GM19035 (cell line): ENCODE data around the gene FNTB.
"Not testable (repeated sequence)": the region's sequence is repeated elsewhere in the genome, so short reads cannot be mapped to it uniquely, and the experiment has no call there.

Experiments
- ATAC-seq: cut with Tn5 transposase; IDR thresholded peaks from one replicate; pipeline ENCODE4 v1.9.1; 2021; ENCODE audit not compliant: unreplicated experiment

Gene FNTB

DNA sequence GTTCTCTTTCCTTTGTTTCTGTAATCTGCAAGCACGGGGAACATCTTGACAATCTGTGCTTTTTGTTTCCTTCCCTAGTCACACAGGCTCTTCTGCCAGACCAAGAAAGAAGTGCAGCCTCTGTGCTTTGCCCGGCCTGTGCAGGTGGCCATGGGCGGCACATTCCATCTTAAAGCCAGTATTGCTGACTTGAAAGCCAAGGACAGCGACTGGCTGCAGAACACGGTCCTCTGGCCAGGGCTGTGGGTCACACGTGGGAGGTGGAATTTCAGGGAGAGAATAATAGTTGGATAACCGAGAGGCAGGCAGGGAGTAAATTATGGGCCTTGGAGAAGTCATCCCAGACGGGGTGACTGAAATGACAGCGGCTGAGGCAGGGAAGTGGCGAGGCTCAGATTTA lies 24.8 kb downstream of the FNTB start:
- no peak for ATAC-seq

- no peak for ATAC-seq
These were observed 25.7 kb downstream of the FNTB start for GRCh38 chr14:65012353-65012752.

DNA sequence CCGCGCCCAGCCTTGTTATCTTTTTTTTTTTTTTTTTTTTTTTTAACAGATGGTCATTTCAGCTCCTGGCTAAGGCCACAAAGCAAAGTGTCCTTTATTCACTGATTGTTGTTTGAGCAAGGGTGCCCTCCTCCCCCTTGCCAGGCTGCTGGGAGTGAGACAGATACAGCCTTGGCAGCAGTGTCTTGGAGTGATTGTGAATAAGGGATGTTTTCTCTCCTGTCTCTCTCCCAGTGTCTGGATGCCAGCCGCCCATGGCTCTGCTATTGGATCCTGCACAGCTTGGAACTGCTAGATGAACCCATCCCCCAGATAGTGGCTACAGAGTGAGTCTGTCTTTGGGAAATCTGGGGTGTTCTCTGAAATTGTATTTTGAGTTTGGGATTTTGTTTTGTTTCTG lies 28.7 kb downstream of the FNTB start:
- ATAC-seq = no peak

DNA sequence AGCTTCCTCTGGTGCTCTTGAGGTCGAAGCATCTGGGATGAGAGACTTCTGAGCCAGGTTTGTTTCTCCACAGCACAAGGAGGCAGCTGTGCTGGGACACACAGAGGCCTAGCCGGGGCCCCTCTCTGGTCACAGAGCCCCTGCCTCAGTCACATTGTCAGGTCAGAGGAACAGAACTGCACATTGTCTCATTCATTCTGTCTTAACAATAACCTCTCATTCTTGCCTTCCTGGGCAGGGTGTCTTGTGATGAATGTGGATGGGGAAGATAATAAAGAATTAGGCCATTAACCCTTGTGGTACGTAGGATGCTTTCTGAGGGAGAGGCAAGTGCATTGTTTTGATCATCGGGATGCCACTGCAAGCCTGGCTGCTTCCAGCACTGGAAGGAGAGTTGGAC lies 29.8 kb downstream of the FNTB start:
- no peak for ATAC-seq

DNA sequence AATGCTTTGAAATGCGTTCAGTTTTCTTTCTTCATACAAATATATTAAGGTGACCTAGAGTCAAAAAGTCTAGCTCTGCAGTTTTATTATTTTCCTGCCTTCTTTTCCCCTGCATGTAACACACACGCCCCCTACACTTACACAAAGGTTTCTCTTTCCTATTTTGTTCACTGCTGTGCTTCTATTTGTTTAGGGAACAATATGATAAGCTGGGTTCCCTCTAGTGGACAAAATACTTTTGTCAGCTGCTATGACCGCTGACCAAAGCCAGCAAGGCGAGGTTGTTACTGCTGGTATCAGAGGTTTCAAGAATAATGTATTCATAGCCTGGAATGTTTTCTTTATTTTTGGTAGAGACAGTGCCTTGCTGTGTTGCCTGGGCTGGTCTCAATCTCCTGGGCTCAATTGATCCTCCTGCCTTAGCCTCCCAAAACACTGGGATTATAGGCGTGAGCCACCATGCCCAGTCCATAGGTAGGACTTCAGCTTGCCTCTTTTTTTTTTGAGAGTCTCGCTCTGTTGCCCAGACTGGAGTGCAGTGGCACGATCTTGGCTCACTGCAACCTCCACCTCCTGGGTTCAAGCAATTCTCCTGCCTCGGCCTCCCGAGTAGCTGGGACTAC lies 33.4 kb downstream of the FNTB start:
- no peak for ATAC-seq

GRCh38 chr14:65024957-65025356 lies 38.3 kb downstream of the FNTB start:
- no peak for ATAC-seq

DNA sequence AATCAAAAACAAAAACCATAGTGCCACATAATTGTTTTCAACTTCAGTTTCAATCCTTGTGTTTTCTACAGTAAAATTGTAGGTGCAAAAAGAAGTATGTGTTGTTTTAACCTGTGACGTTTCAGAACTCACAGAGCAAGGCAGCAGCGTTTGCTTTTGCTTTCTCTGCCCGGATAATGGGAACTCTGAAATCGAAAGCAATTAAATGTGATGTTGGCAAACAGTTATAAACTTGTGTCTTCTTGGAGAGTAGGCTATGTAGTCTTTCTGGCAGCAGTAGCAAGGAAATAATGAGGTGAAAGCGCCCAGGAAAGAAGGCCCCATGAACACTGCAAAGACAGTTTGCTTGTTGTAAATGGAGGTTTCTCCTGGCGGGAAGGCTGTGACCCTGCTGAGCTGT lies 39.1 kb downstream of the FNTB start:
- no peak for ATAC-seq

GRCh38 chr14:65026526-65026925 lies 39.8 kb downstream of the FNTB start:
- no peak for ATAC-seq

GRCh38 chr14:65027127-65027799 lies 40.6 kb downstream of the FNTB start:
- ATAC-seq = no peak

- ATAC-seq = no peak
These were observed 42.2 kb downstream of the FNTB start for GRCh38 chr14:65028937-65029336.

DNA sequence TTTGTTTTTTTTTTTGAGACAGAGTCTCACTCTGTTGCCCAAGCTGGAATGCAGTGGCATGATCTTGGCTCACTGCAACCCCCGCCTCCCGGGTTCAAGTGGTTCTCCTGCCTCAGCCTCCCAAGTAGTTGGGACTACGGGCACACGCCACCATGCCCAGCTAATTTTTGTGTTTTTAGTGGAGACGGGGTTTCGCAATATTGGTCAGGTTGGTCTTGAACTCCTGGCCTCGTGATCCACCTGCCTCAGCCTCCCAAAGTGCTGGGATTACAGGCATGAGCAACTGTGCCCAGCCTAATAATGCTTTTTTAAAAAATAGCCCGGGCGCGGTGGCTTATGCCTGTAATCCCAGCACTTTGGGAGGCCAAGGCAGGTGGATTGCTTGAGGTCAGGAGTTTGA lies 44.6 kb downstream of the FNTB start:
- not testable (repeated sequence) for ATAC-seq

DNA sequence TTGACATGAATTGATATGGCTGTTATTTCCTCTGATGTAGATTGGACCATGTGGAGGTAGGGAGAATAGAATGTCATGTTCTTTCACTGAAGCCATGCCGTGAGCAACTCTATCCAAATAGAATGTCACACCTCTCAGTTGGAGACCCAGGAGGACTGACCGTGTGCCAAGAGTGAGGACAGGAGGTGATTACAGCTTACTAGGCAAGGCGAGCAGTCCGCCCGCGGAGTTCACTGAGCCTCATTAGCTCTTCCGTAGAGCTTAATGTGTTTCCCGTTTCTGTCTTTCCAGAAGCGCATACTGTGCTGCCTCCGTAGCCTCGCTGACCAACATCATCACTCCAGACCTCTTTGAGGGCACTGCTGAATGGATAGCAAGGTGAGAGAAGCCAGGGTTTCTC lies 45.6 kb downstream of the FNTB start:
- ATAC-seq = no peak

GRCh38 chr14:65033181-65033580 lies 46.5 kb downstream of the FNTB start:
- ATAC-seq = no peak

DNA sequence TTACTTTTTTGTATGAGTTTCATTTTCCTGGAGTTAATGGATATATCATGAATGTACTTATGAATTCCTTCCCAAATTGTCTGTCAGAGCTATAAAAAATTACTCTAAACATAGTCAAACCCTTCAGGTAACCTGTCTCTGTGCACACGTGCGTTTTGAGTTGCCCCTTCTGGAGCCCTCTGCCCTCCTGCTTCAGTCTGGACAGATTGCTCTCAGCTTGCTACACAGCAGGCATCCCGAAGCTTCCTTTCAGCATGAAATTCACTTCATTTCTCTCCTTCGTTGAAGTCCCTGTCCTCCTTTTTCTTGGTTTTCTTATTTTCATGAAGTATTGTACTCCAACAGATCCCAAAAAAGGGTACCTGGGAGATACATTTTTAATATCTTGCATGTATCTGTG lies 47.3 kb downstream of the FNTB start:
- ATAC-seq = no peak

GRCh38 chr14:65035049-65035448 lies 48.4 kb downstream of the FNTB start:
- ATAC-seq = no peak

GRCh38 chr14:65038966-65039365 lies 52.3 kb downstream of the FNTB start:
- no peak for ATAC-seq

DNA sequence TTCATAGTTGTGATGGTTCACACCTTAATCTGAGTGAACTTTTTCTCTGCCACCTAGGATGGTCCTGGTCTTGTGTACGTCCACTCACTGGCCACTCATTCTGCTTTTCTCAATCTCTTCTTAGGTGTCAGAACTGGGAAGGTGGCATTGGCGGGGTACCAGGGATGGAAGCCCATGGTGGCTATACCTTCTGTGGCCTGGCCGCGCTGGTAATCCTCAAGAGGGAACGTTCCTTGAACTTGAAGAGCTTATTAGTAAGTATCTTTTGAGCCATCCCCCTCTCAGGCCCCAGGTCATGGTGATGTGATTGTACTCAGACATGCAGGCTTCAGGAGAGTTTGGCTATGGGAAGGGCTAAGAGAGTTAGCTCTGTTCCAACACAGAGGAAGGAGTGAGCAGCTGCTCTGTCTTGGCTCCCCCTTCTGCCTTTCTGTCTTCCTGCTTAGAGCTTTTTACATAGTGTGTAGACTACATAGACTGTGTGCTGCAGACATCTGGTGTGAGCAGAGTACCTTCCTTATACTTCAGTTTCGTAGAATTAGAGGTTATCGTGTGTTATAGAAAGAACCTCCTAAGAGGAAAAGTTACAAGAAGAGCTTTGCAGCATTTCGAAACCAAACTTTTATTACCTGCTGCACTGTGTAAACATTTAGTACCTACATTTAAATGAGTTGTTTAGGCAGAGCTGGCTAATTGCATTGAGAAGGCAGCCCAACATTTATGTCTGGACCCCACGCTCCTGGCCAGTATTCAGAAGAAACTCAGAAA lies 54.2 kb downstream of the FNTB start:
- ATAC-seq = no peak

- ATAC-seq = no peak
These were observed 54.8 kb downstream of the FNTB start for GRCh38 chr14:65041434-65041915.

DNA sequence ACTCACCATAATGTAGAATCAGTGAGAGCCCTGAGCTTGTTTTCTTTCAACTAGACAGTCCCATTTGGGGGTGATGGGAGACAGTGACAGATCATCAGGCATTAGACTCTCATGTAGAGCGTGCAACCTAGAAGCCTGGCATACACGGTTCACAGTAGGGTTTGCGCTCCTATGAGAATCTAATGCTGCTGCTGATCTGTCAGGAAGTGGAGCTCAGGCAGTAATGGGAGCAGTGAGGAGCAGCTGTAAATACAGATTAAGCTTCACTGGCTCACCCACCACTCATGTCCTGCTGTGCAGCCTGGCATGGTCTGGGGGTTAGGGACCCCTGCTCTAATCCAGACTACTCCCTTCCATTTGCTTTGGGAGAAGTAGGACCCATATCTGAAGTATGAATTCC lies 55.6 kb downstream of the FNTB start:
- no peak for ATAC-seq

DNA sequence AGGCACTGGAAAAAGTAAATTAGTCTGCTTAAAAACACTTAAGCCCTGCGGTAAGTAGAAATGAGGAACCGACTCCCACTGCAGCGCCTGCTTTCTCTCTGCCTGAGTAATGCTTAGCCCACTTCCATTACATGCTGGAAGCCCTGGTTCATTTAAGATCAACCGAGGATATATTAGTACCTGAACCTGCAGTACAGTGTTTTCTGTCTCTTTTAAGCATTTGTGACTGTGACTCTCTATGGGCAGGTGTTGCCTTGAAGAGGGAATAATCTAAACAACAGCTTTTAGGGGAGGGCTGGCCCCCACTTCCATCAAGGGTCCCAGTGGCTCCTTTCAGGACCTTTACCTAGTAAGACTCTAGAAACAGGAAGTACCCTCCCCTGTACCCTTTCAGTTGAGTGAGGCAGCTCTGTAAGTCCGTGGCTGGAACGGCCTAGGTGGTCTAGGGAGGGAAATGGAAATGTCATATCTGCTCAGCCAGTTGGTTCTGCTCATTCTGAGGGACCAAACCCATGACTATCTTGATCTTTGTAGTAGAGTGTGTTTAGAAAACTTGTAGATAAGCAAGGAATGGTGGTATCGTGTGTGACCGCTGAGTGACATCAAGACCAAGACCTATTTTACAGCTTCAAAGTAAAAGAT lies 56.2 kb downstream of the FNTB start:
- no peak for ATAC-seq

- ATAC-seq = no peak
These were observed 57.3 kb downstream of the FNTB start for GRCh38 chr14:65043893-65044595.
